Stimulated activated CD8-positive, alpha-beta memory T cell treated with anti-CD3 and anti-CD28 coated beads, Interleukin-12 subunit alpha, Interleukin-12 subunit beta, amount 100 ng/mL, for 1 hour (primary cell): ENCODE data around the gene CDK14.

Experiments used
- DNase-seq: peaks from one replicate; pipeline ENCODE4 v3.0.0-alpha.2; 2020; ENCODE audit warnings: low read depth

CDK14 gene

GRCh38 chr7:90595801-90596670 is at the start of gene CDK14:
Gene CDK14, plus strand, starts transcription at chr7:90596321. Its CDS starts 307 bp downstream, at chr7:90596628.
- no peak for DNase-seq

- DNase-seq, result no peak
Observed at GRCh38 chr7:90551036-90551435, 45.1 kb upstream of the CDK14 start.

- no peak for DNase-seq
Observed at GRCh38 chr7:90552521-90552920, 43.6 kb upstream of the CDK14 start.

GRCh38 chr7:90560730-90561129 is 35.4 kb upstream of the CDK14 start:
- no peak for DNase-seq

- no peak for DNase-seq
Observed at GRCh38 chr7:90563286-90563685, 32.8 kb upstream of the CDK14 start.

- no peak for DNase-seq
Observed at GRCh38 chr7:90564455-90564854, 31.7 kb upstream of the CDK14 start.

GRCh38 chr7:90568213-90568612 is 27.9 kb upstream of the CDK14 start:
- no peak for DNase-seq

GRCh38 chr7:90569368-90569767 is 26.8 kb upstream of the CDK14 start:
- DNase-seq, result no peak

- no peak for DNase-seq
Observed at GRCh38 chr7:90570373-90570959, 25.7 kb upstream of the CDK14 start.

- no peak for DNase-seq
Observed at GRCh38 chr7:90574146-90574819, 21.8 kb upstream of the CDK14 start.

- DNase-seq, result no peak
Observed at GRCh38 chr7:90574820-90575187, 21.3 kb upstream of the CDK14 start.

GRCh38 chr7:90579181-90579688 is 16.9 kb upstream of the CDK14 start:
- no peak for DNase-seq

GRCh38 chr7:90580051-90580450 is 16.1 kb upstream of the CDK14 start:
- no peak for DNase-seq

GRCh38 chr7:90582164-90582563 is 14.0 kb upstream of the CDK14 start:
- DNase-seq, result no peak

GRCh38 chr7:90584378-90584777 is 11.7 kb upstream of the CDK14 start:
- no peak for DNase-seq

GRCh38 chr7:90586091-90586490 is 10.0 kb upstream of the CDK14 start:
- no peak for DNase-seq

GRCh38 chr7:90587766-90588165 is 8.4 kb upstream of the CDK14 start:
- DNase-seq, result no peak

GRCh38 chr7:90592033-90592432 is 4.1 kb upstream of the CDK14 start:
- no peak for DNase-seq

- no peak for DNase-seq
Observed at GRCh38 chr7:90593205-90593604, 2.9 kb upstream of the CDK14 start.

- DNase-seq, result no peak
Observed at GRCh38 chr7:90594751-90595317, 1.3 kb upstream of the CDK14 start.

- DNase-seq, result no peak
Observed at GRCh38 chr7:90595342-90595800, 750 bp upstream of the CDK14 start.
